Measurements from ENCODE around the gene PHYHD1.

Gene PHYHD1

GRCh38 chr9:128899566-128900322 lies 21.0 kb upstream of the PHYHD1 start:
- ChIA-PET CTCF (interaction anchor here (1.4 to 1.6 kb wide), 2 partner anchors 9 to 28 kb away, joined by 5 read pairs; no protein-coding TSS in a partner anchor), POLR2A (no interaction called here)
- no peak for TF ChIP-seq CTCF (IDR thresholded peaks at IDR 0.05; ENCODE audit: control extremely low read depth, extremely low read depth, low read depth, missing control alignments)
- DNase-seq (ENCODE audit: extremely low spot score): peak; percentile 43

- CTCF ChIA-PET: interaction anchor here (0.9 kb wide), 1 partner anchor 27 kb away, joined by 4 read pairs; no protein-coding TSS in a partner anchor
- no peak for DNase-seq (ENCODE audit: extremely low spot score)
- POLR2A ChIA-PET: no interaction called here
- no peak for TF ChIP-seq CTCF (IDR thresholded peaks at IDR 0.05; ENCODE audit: control extremely low read depth, extremely low read depth, low read depth, missing control alignments)
Observed at GRCh38 chr9:128901379-128901778, 19.4 kb upstream of the PHYHD1 start.

GRCh38 chr9:128901822-128902221 lies 19.0 kb upstream of the PHYHD1 start:
- DNase-seq (ENCODE audit: extremely low spot score): no peak
- ChIA-PET CTCF (interaction anchor here (0.7 to 1.5 kb wide), 2 partner anchors 22 to 26 kb away, joined by 3 to 8 read pairs; no protein-coding TSS in a partner anchor), POLR2A (no interaction called here)
- TF ChIP-seq CTCF (IDR thresholded peaks at IDR 0.05; ENCODE audit: control extremely low read depth, extremely low read depth, low read depth, missing control alignments): no peak

GRCh38 chr9:128902351-128903078 lies 18.3 kb upstream of the PHYHD1 start:
- DNase-seq (ENCODE audit: extremely low spot score): peak; percentile 85
- no peak for TF ChIP-seq CTCF (IDR thresholded peaks at IDR 0.05; ENCODE audit: control extremely low read depth, extremely low read depth, low read depth, missing control alignments)
- CTCF ChIA-PET: interaction anchor here (0.7 to 1.5 kb wide), 2 partner anchors 22 to 25 kb away, joined by 3 to 8 read pairs; no protein-coding TSS in a partner anchor
- POLR2A ChIA-PET: no interaction called here

GRCh38 chr9:128903079-128903461 lies 17.7 kb upstream of the PHYHD1 start:
- ChIA-PET CTCF (interaction anchor here (1.5 kb wide), 1 partner anchor 25 kb away, joined by 8 read pairs; no protein-coding TSS in a partner anchor), POLR2A (no interaction called here)
- no peak for TF ChIP-seq CTCF (IDR thresholded peaks at IDR 0.05; ENCODE audit: control extremely low read depth, extremely low read depth, low read depth, missing control alignments)
- no peak for DNase-seq (ENCODE audit: extremely low spot score)

- ChIA-PET POLR2A (no interaction called here), CTCF (no interaction called here)
- no peak for TF ChIP-seq CTCF (IDR thresholded peaks at IDR 0.05; ENCODE audit: control extremely low read depth, extremely low read depth, low read depth, missing control alignments)
- DNase-seq (ENCODE audit: extremely low spot score): no peak
Observed at GRCh38 chr9:128903871-128904620, 16.7 kb upstream of the PHYHD1 start.

Measured in GM10248 (cell line).